Activated naive CD8-positive, alpha-beta T cell treated with anti-CD3 and anti-CD28 coated beads, Interleukin-2, amount 50 U/mL, for 24 hours (primary cell): ENCODE measurements around the gene SLC17A1.

Experiments
- ATAC-seq: fragments of 150-1000 bp; cut with Tn5 transposase; one replicate; pipeline ENCODE4 v1.10.0; 2021
- DNase-seq: peaks from one replicate; pipeline ENCODE4 v3.0.0; 2021
- H3K27ac Mint-ChIP-seq: one replicate; pipeline ENCODE4 v1.8.0; 2021; ENCODE audit warnings: mild to moderate bottlenecking, mixed read lengths
- H3K27me3 Mint-ChIP-seq: one replicate; pipeline ENCODE4 v1.8.0; 2021; ENCODE audit warnings: mixed read lengths
- H3K36me3 Mint-ChIP-seq: one replicate; pipeline ENCODE4 v1.8.0; 2021; ENCODE audit warnings: low read depth, mixed read lengths
- H3K4me1 Mint-ChIP-seq: one replicate; pipeline ENCODE4 v1.8.0; 2021; ENCODE audit warnings: mixed read lengths
- H3K4me3 Mint-ChIP-seq: one replicate; pipeline ENCODE4 v1.8.0; 2021; ENCODE audit warnings: mild to moderate bottlenecking, moderate library complexity, mixed read lengths
- H3K9me3 Mint-ChIP-seq: one replicate; pipeline ENCODE4 v1.8.0; 2021; ENCODE audit warnings: mixed read lengths

SLC17A1 gene

DNA sequence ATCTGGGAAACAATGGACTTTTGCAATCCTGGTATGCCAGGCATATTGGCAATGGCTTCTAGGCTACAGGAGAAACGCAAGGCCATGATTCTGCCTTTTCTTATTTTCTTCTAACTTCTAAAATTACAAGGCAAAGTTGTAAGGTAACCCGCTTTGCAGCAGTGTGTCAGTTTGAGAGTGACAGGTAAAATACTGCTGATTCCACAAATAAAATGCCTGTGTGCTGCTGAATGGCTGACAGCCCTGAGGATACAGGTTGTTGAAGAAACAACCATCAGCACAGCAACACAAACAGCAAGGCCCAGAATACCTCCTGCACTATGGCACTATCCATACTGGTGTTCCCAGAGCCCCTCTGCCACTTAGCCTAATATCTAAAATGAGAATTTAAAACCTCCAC, 37.1 kb downstream of the SLC17A1 start:
- DNase-seq (no peak), ATAC-seq (no peak)
- Mint-ChIP-seq H3K4me1 (no peaks in the 10 kb centered on the region), H3K9me3 (no peaks in the 10 kb centered on the region), H3K36me3 (no peaks in the 10 kb centered on the region), H3K4me3 (no peak overlapping the region), H3K27ac (no peak overlapping the region), H3K27me3 (peaks cover 4% of the 10 kb centered on the region)

DNA sequence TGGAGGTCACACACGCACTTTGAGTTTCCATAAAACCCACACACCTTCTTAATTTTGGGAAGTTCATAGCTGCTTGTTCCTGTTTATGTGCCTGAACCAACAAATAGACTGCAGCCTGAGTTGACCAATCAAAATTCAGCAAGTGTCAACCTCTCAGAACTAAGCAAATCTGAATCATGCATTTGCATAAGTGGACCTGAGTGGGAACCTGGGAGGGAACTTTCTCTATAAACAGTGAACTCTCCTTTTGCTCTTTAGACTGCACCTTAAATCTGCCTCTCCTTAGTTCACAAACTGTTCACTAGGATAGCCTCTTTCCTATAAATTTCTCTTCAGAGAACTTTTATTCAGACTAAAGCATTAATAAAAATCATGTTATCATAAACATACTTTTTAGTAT, 37.9 kb downstream of the SLC17A1 start:
- Mint-ChIP-seq H3K27me3 (peaks cover 4% of the 10 kb centered on the region), H3K4me1 (no peaks in the 10 kb centered on the region), H3K4me3 (no peak overlapping the region), H3K9me3 (no peaks in the 10 kb centered on the region), H3K27ac (no peak overlapping the region), H3K36me3 (no peaks in the 10 kb centered on the region)
- ATAC-seq (no peak), DNase-seq (no peak)

DNA sequence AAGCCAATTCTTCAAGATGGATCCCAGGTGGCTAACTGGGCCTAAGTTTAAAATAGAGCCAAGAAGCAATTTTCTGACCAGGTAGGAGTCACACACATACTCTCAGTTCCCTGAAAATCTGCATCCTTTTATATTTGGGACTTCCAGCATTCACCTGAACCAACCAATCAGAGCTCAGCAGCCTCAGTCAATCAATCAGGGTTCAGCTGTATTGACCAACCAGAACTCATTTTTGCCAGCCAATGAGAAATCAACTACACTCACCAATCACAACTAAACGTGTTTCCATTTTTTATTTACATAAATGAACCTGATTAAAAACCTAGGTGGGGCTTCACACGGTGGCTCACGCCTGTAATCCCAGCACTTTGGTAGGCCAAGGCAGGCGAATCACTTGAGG, 39.8 kb downstream of the SLC17A1 start:
- H3K27me3 Mint-ChIP-seq, result no peaks in the 10 kb centered on the region
- H3K4me3 Mint-ChIP-seq, result no peak overlapping the region
- no peak overlapping the region for H3K27ac Mint-ChIP-seq
- H3K9me3 Mint-ChIP-seq, result no peaks in the 10 kb centered on the region
- ATAC-seq (no peak), DNase-seq (no peak)
- H3K36me3 Mint-ChIP-seq, result no peaks in the 10 kb centered on the region
- H3K4me1 Mint-ChIP-seq, result no peaks in the 10 kb centered on the region

DNA sequence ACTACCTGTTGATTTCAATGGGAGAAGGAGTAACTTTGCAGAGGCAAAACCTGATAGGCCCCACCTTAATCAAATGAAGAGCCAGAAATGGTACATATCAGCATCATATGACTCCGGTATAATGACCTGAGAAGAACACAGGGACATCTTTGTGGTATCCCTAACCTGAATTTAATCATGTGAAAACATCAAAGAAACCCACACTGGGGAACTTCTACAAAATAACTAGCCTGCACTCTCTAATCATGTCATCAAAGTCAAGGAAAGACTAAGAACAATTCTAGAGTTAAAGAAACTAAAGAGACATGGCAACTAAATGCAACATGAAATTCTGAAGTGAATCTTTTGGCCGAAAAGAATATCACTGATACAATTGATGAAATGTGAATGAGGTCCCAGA, 42.4 kb downstream of the SLC17A1 start:
- Mint-ChIP-seq H3K27me3 (no peaks in the 10 kb centered on the region), H3K4me3 (no peak overlapping the region), H3K4me1 (no peaks in the 10 kb centered on the region), H3K36me3 (no peaks in the 10 kb centered on the region), H3K9me3 (no peaks in the 10 kb centered on the region), H3K27ac (no peak overlapping the region)
- no peak for ATAC-seq
- DNase-seq, result no peak

DNA sequence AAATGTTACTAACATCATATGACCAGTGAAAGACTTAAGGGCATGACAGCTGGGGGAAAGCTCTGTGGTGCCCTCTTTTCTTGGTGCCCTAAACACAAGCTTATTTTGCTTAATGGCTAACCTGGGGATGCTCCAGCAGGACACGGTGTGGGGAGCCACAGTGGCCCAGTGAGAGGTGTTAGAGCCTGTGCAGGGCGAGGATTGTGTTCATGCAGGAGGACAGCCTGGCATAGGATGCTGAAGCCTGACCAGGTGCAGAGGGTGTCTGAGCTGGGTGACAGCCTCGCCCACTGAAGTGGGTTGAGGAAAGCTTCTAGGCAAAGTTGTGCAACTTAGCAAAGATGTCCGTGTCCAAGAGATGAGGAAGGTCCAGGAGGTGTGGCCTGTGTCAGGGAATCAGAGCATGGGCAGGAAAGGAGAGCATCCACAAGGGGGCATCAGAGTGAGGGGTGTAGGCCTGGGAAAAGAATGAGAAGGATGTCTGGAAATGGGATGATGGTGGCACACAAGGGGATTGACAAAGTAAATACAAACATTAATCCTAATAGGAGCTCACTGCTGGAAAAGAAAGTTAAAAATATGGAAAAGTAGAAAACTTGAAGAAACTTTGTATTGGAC, 43.4 kb downstream of the SLC17A1 start:
- H3K36me3 Mint-ChIP-seq, result no peaks in the 10 kb centered on the region
- DNase-seq (peak; percentile 54), ATAC-seq (peak; percentile 61)
- peaks cover 2% of the 10 kb centered on the region for H3K27me3 Mint-ChIP-seq
- H3K4me3 Mint-ChIP-seq, result no peak overlapping the region
- no peaks in the 10 kb centered on the region for H3K9me3 Mint-ChIP-seq
- no peaks in the 10 kb centered on the region for H3K4me1 Mint-ChIP-seq
- no peak overlapping the region for H3K27ac Mint-ChIP-seq

DNA sequence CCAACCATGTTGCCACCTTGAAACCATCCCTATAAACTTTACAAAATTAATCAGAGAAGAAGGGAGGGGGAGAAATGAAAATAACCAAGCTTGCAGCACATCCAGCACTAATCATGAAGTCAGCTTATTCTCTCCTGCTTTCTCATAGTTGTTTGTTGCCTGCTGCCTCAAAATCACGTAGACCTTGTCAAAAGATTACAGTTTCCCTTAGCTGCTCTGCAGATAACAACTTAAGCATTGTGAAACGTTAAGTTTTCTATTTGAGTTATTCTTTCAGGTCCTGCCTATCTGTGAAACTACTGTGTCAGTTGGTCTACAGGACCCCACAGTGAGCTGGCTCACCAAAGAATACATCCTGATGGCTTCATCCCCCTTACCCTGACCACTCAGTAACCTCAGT, 44.4 kb downstream of the SLC17A1 start:
- no peak for DNase-seq
- Mint-ChIP-seq H3K4me1 (no peaks in the 10 kb centered on the region), H3K27ac (no peak overlapping the region), H3K36me3 (no peaks in the 10 kb centered on the region), H3K27me3 (peaks cover 2% of the 10 kb centered on the region), H3K4me3 (no peak overlapping the region), H3K9me3 (no peaks in the 10 kb centered on the region)
- no peak for ATAC-seq

DNA sequence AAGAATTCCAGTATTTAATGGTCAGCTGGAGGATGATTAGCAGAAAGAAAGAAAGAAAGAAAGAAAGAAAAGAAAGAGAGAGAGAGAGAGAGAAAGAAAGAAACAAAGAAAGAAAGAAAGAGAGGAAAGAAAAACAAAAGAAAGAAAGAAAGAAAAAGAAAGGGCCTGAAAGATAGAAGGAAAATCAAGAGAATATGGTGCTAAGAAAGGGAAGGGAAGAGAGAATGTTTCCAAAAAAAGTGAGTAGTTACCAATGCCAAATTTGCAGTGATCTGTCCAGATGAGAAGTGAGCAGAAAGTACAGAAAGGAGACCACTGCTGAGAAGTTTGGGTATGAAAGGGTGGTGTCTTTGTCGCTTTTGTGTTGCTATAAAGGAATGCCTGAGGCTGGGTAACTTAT, 50.7 kb downstream of the SLC17A1 start:
- no peaks in the 10 kb centered on the region for H3K9me3 Mint-ChIP-seq
- H3K27me3 Mint-ChIP-seq, result peaks cover 10% of the 10 kb centered on the region
- H3K36me3 Mint-ChIP-seq, result no peaks in the 10 kb centered on the region
- H3K4me1 Mint-ChIP-seq, result peaks cover 7% of the 10 kb centered on the region
- no peak overlapping the region for H3K27ac Mint-ChIP-seq
- H3K4me3 Mint-ChIP-seq, result no peak overlapping the region
- DNase-seq (no peak), ATAC-seq (no peak)

DNA sequence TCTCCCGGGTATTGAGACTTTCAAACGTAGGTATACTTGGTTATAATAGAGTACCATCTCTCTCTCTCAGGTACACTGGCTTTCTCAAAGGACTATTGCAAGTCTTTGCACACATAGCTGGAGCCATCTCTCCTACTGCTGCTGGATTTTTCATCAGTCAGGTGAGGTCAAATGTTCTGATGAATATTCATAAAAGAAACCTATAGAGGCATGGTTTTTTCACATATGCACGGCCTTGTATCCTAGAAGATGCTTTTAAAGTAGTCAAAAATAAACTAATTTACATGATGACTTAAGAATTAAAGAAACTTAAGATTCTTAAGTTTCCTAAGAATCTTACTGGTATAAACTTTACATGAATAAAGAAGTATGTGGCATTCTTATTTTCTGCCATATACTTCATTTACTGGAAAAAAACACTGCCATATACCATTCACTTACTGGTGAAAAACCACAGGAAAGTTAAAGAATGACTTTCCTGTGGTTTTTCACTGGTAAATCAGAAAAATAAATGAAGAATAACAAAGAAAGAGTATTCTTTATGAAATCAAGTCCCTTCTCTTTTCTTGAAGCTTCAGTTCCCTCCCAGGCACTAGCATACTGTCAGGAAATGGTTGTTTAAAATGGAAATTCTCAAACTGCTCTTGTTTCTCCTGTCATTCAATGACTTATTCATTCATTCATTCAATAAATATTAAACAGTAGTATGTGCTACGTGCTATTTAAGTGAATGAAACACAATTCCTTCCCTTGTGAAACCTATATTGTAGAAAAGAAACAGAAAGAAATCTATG, 53.8 kb downstream of the SLC17A1 start:
- H3K36me3 Mint-ChIP-seq, result no peaks in the 10 kb centered on the region
- no peak overlapping the region for H3K27ac Mint-ChIP-seq
- peaks cover 14% of the 10 kb centered on the region for H3K27me3 Mint-ChIP-seq
- H3K9me3 Mint-ChIP-seq, result no peaks in the 10 kb centered on the region
- H3K4me1 Mint-ChIP-seq, result peaks cover 7% of the 10 kb centered on the region
- no peak for DNase-seq
- no peak for ATAC-seq
- H3K4me3 Mint-ChIP-seq, result no peak overlapping the region

DNA sequence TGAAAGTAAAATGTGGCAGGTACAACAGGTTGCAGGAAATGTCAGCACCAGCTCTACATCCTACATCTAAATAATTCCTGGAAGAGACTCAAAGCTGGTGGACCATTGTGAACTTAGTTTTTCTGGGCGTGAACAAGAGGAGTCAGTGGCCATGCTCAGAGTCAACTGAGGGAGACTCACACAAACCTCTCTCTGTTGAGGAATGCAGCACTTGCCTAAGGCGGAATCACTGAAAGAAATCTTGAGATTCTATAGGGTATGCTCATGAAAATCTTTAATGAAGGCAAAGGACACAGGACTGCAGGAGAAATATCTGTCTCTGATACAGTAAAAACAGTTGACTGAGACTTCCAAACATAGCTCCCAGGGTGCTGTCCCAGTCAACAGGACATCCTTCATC, 54.8 kb downstream of the SLC17A1 start:
- H3K4me1 Mint-ChIP-seq, result peaks cover 7% of the 10 kb centered on the region
- H3K9me3 Mint-ChIP-seq, result no peaks in the 10 kb centered on the region
- peaks cover 16% of the 10 kb centered on the region for H3K27me3 Mint-ChIP-seq
- DNase-seq (no peak), ATAC-seq (no peak)
- no peak overlapping the region for H3K4me3 Mint-ChIP-seq
- no peaks in the 10 kb centered on the region for H3K36me3 Mint-ChIP-seq
- no peak overlapping the region for H3K27ac Mint-ChIP-seq

DNA sequence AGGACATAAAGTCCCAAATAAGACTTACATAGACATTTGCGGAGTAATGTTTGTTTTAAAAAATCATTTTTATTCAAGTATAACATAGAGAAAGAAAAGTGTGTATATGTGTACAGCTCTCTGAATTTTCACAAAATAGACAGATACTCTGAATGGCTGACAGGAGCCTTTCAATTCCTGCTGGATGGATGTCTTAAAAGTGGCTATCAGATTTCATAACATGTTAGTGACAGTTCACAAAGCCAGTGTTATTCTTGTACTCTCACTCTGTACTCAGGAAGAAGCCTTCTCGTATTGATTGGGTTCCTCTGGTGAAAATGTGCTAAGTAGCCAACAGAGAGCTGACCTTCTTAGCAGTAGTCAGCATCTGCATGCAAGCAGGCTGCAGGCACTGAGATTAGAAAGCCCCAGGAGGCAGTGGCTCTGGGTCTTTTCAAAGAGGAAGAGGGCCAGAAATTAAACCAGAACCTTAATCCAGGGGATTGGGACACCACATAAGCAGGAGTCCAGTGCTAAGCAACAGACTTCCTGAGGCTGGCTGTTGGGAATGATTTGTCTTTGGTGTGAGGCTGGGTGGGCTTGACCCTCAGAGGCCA, 57.6 kb downstream of the SLC17A1 start:
- Mint-ChIP-seq H3K36me3 (no peaks in the 10 kb centered on the region), H3K27me3 (peaks cover 19% of the 10 kb centered on the region), H3K9me3 (no peaks in the 10 kb centered on the region), H3K27ac (no peak overlapping the region), H3K4me3 (no peak overlapping the region), H3K4me1 (peaks cover 7% of the 10 kb centered on the region)
- ATAC-seq (no peak), DNase-seq (no peak)

DNA sequence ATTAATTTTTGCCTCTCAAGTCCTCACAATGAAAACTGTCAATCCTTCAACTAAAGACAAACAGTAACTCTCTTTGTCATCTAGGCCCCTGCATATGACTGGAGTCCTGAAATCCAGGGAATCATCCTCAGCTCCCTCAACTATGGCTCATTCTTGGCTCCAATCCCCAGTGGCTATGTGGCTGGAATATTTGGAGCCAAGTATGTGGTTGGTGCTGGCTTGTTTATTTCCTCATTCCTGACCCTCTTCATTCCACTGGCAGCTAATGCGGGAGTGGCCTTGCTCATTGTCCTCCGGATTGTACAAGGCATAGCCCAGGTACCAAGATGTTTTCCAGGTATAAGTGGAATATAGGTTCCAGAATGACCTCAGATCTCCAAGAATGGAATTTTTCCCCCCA, 61.9 kb downstream of the SLC17A1 start:
- ATAC-seq, result no peak
- DNase-seq, result no peak
- no peak overlapping the region for H3K27ac Mint-ChIP-seq
- H3K27me3 Mint-ChIP-seq, result peaks cover 16% of the 10 kb centered on the region
- no peaks in the 10 kb centered on the region for H3K4me1 Mint-ChIP-seq
- H3K36me3 Mint-ChIP-seq, result no peaks in the 10 kb centered on the region
- H3K9me3 Mint-ChIP-seq, result no peaks in the 10 kb centered on the region
- H3K4me3 Mint-ChIP-seq, result no peak overlapping the region

DNA sequence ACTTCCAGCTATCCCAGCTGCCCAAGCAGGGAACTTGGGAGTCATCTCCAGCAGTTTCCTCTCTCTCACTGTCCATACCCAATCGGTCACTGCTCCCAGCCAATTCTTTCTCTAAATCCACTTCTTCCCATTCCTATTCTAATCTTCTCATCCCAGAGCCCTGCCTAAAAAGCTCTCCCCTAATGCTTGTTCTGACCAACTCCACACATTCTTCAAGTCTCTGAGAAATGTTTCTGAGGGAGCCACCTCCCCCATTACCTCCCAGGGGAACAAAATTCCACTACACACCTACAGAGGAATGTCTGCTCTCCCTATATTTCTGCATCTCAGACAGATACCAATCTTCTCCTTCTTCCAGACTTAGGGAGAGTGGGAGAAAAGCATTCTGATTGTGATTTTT, 63.3 kb downstream of the SLC17A1 start:
- H3K4me1 Mint-ChIP-seq, result no peaks in the 10 kb centered on the region
- H3K4me3 Mint-ChIP-seq, result no peak overlapping the region
- H3K27me3 Mint-ChIP-seq, result peaks cover 11% of the 10 kb centered on the region
- ATAC-seq (no peak), DNase-seq (no peak)
- no peaks in the 10 kb centered on the region for H3K9me3 Mint-ChIP-seq
- no peaks in the 10 kb centered on the region for H3K36me3 Mint-ChIP-seq
- H3K27ac Mint-ChIP-seq, result no peak overlapping the region

DNA sequence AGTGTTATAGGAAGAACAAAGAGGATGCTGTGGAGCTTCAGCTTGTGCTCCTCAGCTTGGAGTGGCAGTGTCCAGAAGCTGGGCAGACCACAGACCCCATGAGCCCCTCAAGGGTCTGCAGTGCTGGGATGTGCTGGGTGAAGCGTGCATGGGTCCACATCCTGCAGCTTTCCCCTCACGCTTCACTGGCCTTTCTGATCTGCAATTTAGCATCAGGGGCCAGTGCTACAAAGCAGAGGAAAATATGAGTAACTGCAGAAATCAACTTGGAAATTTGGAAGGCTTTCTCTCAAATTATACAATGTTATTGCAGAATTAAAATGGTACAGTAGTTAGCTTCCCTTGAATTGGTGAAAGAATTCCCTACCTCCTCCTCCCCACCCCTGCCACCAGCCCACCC, 67.2 kb downstream of the SLC17A1 start:
- ATAC-seq (no peak), DNase-seq (no peak)
- H3K27me3 Mint-ChIP-seq, result peaks cover 7% of the 10 kb centered on the region
- no peak overlapping the region for H3K4me3 Mint-ChIP-seq
- H3K36me3 Mint-ChIP-seq, result no peaks in the 10 kb centered on the region
- no peaks in the 10 kb centered on the region for H3K4me1 Mint-ChIP-seq
- no peak overlapping the region for H3K27ac Mint-ChIP-seq
- no peaks in the 10 kb centered on the region for H3K9me3 Mint-ChIP-seq

DNA sequence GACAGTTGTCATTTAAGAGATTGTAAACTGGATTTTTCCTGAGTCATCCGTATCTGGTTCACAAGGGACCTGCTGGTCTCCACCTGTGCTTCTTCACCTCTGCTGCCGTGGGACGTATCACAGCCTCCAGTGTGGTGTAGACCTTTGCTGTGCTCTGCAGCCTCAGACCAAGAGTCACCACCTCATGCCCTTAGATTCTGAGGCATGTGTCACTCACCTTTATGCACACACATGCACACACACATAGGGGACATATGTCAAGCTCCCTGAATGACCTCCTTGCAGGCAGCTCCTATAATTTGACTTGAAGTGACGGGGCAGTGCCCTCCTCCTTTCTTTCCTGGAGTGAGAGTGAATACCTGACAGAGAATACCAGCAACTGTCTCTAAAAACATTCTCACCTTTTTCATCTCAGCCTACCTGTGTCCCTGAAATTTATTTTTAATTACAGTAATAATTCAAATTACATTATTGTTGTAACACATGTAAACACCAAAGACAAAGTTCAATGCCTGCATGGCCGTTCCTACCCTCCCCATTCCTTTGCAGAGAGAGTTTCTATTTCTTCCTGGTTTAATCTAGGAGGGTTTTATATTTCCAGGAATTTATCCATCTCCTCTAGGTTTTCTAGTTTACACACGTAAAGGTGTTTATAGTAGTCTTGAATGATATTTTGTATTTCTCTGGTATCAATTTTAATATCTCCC, 73.8 kb downstream of the SLC17A1 start:
- H3K36me3 Mint-ChIP-seq, result no peaks in the 10 kb centered on the region

More for the DNA sequence above, 73.8 kb downstream of the SLC17A1 start:
- Mint-ChIP-seq H3K4me1 (no peaks in the 10 kb centered on the region), H3K4me3 (no peak overlapping the region), H3K27me3 (peaks cover 5% of the 10 kb centered on the region), H3K27ac (no peak overlapping the region), H3K9me3 (no peaks in the 10 kb centered on the region)
- ATAC-seq (no peak), DNase-seq (no peak)
